HepG2 (cell line): ENCODE measurements around the gene NECTIN2. TPM values are rescaled to one million over a fixed set of nuclear protein-coding genes. Genes with fewer than 3 reads are reported as not detected.

Experiments
- ATAD3A ChIP-seq: sonication (generic); formaldehyde crosslinking; IDR thresholded peaks from 2 replicates; pipeline ENCODE4 v1.4.0; 2020; ENCODE audit warnings: missing genetic modification reagents
- DPF2 ChIP-seq: sonication (generic); formaldehyde crosslinking; IDR thresholded peaks from 2 replicates; pipeline ENCODE4 v1.4.0; 2020; ENCODE audit warnings: mild to moderate bottlenecking, low read depth, missing genetic modification reagents, borderline replicate concordance
- MAZ ChIP-seq, 2 experiments: sonication (generic) in 1 of 2; formaldehyde crosslinking in 1 of 2; IDR thresholded peaks; 2 replicates each; pipeline versions ENCODE4 v1.5.0 to v1.6.1; 2012 to 2020; ENCODE audit warnings: low read depth in 2 of 2, mild to moderate bottlenecking in 2 of 2, borderline replicate concordance in 1 of 2, improper control_type of control experiment in 1 of 2, low read length in 1 of 2, missing genetic modification reagents in 1 of 2, moderate library complexity in 1 of 2
- SETDB1 ChIP-seq: sonication (generic); formaldehyde crosslinking; IDR thresholded peaks from 2 replicates; pipeline ENCODE4 v1.5.1; 2020; ENCODE audit warnings: missing genetic modification reagents, mild to moderate bottlenecking, borderline replicate concordance
- SOX6 ChIP-seq, 2 experiments: fragments of 450-650 bp in 1 of 2; sonication (generic) in 1 of 2; formaldehyde crosslinking in 1 of 2; IDR thresholded peaks; 2 replicates each; pipeline versions ENCODE4 v1.4.0 to v1.6.1; 2017 to 2020; ENCODE audit warnings: antibody characterized with exemption in 1 of 2, mild to moderate bottlenecking in 1 of 2, missing genetic modification reagents in 1 of 2
- ZBTB38 ChIP-seq: sonication (generic); formaldehyde crosslinking; IDR thresholded peaks from 2 replicates; pipeline ENCODE4 v1.5.1; 2020; ENCODE audit warnings: mild to moderate bottlenecking, missing genetic modification reagents
- ZIK1 ChIP-seq: sonication (generic); formaldehyde crosslinking; IDR thresholded peaks from 2 replicates; pipeline ENCODE4 v1.5.0; 2020; ENCODE audit warnings: mild to moderate bottlenecking, low read depth, missing genetic modification reagents, borderline replicate concordance
- ZNF773 ChIP-seq: sonication (generic); formaldehyde crosslinking; IDR thresholded peaks from 2 replicates; pipeline ENCODE4 v1.4.0; 2020; ENCODE audit warnings: missing genetic modification reagents, borderline replicate concordance
- ZSCAN25 ChIP-seq: sonication (generic); formaldehyde crosslinking; IDR thresholded peaks from 2 replicates; pipeline ENCODE4 v1.8.0; 2022; ENCODE audit warnings: mild to moderate bottlenecking, missing genetic modification reagents
- polyA plus RNA-seq, 8 experiments: library from polyadenylated mRNA; depleted of rRNA in 3 of 8; stranded (reverse) in 7 of 8; unstranded in 1 of 8; fragments of >200 nt; fragmentation: Illumina TruSeq in 4 of 8; extraction: Trizol in 4 of 8; gene quantifications; 2 replicates each; pipeline versions ENCODE4 v1.2.1 to v1.2.3, GENCODE V29; 2011 to 2016; ENCODE audit warnings: low read depth in 4 of 8, missing spikeins in 1 of 8, mixed read lengths in 1 of 8; ENCODE audit not compliant: insufficient read depth in 1 of 8
- total RNA-seq, 5 experiments: library from RNA; depleted of rRNA; stranded (reverse); fragments of >200 nt; fragmentation: Illumina TruSeq; extraction: Trizol; gene quantifications; 2 replicates each; pipeline ENCODE4 v1.2.3, GENCODE V29; 2016; ENCODE audit warnings: low read depth in 1 of 5
- TF ChIP-seq, protein P1 (sequence below): sonication (generic); formaldehyde crosslinking; IDR thresholded peaks from 2 replicates; pipeline ENCODE4 v1.4.0; 2020; ENCODE audit warnings: missing genetic modification reagents
- TF ChIP-seq, protein P2 (sequence below): sonication (generic); formaldehyde crosslinking; IDR thresholded peaks from 2 replicates; pipeline ENCODE4 v1.9.0; 2021; ENCODE audit warnings: missing genetic modification reagents, borderline replicate concordance
- TF ChIP-seq, protein P3 (sequence below): sonication (generic); formaldehyde crosslinking; IDR thresholded peaks from 2 replicates; pipeline ENCODE4; 2020; ENCODE audit warnings: missing genetic modification reagents, mild to moderate bottlenecking, borderline replicate concordance
- TF ChIP-seq, protein P4 (sequence below): sonication (generic); formaldehyde crosslinking; IDR thresholded peaks from 2 replicates; pipeline ENCODE4 v1.4.0; 2020; ENCODE audit warnings: missing genetic modification reagents, mild to moderate bottlenecking, borderline replicate concordance
- TF ChIP-seq, protein P5 (sequence below): conservative IDR thresholded peaks from 2 replicates; pipeline ENCODE4 v1.6.1; 2018; ENCODE audit warnings: missing genetic modification reagents

The NECTIN2 gene
- total and polyA plus RNA-seq, 2 of the 13 experiments (the other 11 are each of a cell fraction or from before 2014, with no cell fraction given) = 75.4 to 114 TPM

DNA sequence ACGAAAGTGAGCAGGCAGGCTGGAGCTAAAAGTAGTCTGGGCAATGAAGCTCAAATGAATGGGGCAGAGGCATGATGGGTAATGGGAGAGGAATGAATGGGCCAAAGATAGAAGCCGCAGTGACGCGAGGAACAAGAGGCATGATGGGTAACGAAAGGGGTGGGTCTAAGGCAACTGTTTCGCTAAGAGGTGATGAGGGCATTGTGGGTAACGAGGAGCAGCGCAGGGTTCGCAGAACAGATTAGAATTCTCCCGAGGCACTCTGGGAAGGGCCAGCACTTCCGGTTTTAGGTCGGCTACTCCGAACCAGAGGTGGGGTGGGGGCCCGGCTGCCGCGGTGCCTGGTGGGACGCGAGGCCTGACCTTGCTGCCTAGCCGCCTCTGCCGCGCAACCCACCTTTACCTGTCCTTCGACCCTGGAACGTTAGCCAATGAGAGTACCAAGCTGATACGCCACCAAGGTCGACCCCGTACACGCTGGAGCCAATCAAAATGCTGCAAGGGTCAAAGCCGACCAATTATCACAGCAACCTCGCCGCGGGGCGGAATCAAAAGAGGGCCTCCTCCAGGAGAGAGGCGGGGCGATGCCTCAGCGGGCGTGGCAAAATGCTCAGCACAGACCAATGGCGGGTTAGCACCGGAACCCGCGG lies 44.4 kb downstream of the NECTIN2 start (continued):
- TF ChIP-seq, protein P1, sequence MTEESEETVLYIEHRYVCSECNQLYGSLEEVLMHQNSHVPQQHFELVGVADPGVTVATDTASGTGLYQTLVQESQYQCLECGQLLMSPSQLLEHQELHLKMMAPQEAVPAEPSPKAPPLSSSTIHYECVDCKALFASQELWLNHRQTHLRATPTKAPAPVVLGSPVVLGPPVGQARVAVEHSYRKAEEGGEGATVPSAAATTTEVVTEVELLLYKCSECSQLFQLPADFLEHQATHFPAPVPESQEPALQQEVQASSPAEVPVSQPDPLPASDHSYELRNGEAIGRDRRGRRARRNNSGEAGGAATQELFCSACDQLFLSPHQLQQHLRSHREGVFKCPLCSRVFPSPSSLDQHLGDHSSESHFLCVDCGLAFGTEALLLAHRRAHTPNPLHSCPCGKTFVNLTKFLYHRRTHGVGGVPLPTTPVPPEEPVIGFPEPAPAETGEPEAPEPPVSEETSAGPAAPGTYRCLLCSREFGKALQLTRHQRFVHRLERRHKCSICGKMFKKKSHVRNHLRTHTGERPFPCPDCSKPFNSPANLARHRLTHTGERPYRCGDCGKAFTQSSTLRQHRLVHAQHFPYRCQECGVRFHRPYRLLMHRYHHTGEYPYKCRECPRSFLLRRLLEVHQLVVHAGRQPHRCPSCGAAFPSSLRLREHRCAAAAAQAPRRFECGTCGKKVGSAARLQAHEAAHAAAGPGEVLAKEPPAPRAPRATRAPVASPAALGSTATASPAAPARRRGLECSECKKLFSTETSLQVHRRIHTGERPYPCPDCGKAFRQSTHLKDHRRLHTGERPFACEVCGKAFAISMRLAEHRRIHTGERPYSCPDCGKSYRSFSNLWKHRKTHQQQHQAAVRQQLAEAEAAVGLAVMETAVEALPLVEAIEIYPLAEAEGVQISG = peak; percentile 88
- no peak for TF ChIP-seq ZNF773 (CRISPR knock-in tag)
- TF ChIP-seq DPF2 (CRISPR knock-in tag) = peak; percentile 17; the same call in 1 of the 2 replicates
- TF ChIP-seq MAZ (IDR thresholded peaks at IDR 0.05; ENCODE audit: borderline replicate concordance, low read depth, low read length) = peak; percentile 87
- TF ChIP-seq MAZ (CRISPR knock-in tag; IDR thresholded peaks at IDR 0.05; ENCODE audit: low read depth) = peak; percentile 79; the same call in 1 of the 2 replicates
- TF ChIP-seq, protein P2, sequence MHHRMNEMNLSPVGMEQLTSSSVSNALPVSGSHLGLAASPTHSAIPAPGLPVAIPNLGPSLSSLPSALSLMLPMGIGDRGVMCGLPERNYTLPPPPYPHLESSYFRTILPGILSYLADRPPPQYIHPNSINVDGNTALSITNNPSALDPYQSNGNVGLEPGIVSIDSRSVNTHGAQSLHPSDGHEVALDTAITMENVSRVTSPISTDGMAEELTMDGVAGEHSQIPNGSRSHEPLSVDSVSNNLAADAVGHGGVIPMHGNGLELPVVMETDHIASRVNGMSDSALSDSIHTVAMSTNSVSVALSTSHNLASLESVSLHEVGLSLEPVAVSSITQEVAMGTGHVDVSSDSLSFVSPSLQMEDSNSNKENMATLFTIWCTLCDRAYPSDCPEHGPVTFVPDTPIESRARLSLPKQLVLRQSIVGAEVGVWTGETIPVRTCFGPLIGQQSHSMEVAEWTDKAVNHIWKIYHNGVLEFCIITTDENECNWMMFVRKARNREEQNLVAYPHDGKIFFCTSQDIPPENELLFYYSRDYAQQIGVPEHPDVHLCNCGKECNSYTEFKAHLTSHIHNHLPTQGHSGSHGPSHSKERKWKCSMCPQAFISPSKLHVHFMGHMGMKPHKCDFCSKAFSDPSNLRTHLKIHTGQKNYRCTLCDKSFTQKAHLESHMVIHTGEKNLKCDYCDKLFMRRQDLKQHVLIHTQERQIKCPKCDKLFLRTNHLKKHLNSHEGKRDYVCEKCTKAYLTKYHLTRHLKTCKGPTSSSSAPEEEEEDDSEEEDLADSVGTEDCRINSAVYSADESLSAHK (CRISPR knock-in tag) = no peak; the same call in 1 of the 2 replicates
- peak; percentile 18; the same call in 1 of the 2 replicates for TF ChIP-seq ZSCAN25 (CRISPR knock-in tag)
- TF ChIP-seq, protein P3, sequence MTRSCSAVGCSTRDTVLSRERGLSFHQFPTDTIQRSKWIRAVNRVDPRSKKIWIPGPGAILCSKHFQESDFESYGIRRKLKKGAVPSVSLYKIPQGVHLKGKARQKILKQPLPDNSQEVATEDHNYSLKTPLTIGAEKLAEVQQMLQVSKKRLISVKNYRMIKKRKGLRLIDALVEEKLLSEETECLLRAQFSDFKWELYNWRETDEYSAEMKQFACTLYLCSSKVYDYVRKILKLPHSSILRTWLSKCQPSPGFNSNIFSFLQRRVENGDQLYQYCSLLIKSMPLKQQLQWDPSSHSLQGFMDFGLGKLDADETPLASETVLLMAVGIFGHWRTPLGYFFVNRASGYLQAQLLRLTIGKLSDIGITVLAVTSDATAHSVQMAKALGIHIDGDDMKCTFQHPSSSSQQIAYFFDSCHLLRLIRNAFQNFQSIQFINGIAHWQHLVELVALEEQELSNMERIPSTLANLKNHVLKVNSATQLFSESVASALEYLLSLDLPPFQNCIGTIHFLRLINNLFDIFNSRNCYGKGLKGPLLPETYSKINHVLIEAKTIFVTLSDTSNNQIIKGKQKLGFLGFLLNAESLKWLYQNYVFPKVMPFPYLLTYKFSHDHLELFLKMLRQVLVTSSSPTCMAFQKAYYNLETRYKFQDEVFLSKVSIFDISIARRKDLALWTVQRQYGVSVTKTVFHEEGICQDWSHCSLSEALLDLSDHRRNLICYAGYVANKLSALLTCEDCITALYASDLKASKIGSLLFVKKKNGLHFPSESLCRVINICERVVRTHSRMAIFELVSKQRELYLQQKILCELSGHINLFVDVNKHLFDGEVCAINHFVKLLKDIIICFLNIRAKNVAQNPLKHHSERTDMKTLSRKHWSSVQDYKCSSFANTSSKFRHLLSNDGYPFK (CRISPR knock-in tag) = peak; percentile 100
- TF ChIP-seq ATAD3A (CRISPR knock-in tag) = no peak
- TF ChIP-seq ZIK1 = 0 out of 2 replicates have a peak, but pooled peaks have one; percentile 53
- TF ChIP-seq SOX6 (IDR thresholded peaks at IDR 0.05) = no peak
- TF ChIP-seq SOX6 (CRISPR knock-in tag; IDR thresholded peaks at IDR 0.05) = peak; percentile 54
- TF ChIP-seq, protein P4, sequence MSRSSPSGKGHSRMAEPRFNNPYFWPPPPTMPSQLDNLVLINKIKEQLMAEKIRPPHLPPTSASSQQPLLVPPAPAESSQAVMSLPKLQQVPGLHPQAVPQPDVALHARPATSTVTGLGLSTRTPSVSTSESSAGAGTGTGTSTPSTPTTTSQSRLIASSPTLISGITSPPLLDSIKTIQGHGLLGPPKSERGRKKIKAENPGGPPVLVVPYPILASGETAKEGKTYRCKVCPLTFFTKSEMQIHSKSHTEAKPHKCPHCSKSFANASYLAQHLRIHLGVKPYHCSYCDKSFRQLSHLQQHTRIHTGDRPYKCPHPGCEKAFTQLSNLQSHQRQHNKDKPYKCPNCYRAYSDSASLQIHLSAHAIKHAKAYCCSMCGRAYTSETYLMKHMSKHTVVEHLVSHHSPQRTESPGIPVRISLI (CRISPR knock-in tag) = 0 out of 2 replicates have a peak, but pooled peaks have one; percentile 36
- TF ChIP-seq, protein P5, sequence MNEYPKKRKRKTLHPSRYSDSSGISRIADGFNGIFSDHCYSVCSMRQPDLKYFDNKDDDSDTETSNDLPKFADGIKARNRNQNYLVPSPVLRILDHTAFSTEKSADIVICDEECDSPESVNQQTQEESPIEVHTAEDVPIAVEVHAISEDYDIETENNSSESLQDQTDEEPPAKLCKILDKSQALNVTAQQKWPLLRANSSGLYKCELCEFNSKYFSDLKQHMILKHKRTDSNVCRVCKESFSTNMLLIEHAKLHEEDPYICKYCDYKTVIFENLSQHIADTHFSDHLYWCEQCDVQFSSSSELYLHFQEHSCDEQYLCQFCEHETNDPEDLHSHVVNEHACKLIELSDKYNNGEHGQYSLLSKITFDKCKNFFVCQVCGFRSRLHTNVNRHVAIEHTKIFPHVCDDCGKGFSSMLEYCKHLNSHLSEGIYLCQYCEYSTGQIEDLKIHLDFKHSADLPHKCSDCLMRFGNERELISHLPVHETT (CRISPR knock-in tag) = peak; percentile 97
- no peak; the same call in 1 of the 2 replicates for TF ChIP-seq ZBTB38 (CRISPR knock-in tag)
- TF ChIP-seq SETDB1 (CRISPR knock-in tag) = no peak
